Bronchial smooth muscle cell (primary cell): ENCODE results near the gene ARAF. TPM values are rescaled to one million over a fixed set of nuclear protein-coding genes. Genes with fewer than 3 reads are reported as not detected.

ENCODE experiments used
- total RNA-seq: library from RNA; depleted of rRNA; stranded (reverse); fragments of >200 nt; gene quantifications from 2 replicates; pipeline ENCODE4 v1.2.1, GENCODE V29; 2014

The ARAF gene
- 9.0 and 13.3 TPM in 2 replicates for total RNA-seq

GRCh38 chrX:47560934-47561658 lies at the start of gene ARAF:
Gene ARAF (plus strand): TSS chrX:47561205. CDS start chrX:47562968, 1,763 bp downstream.

GRCh38 chrX:47581731-47582647 lies 21.0 kb downstream of the ARAF start, which contains the start of gene TIMP1:
Gene TIMP1 (plus strand): TSS chrX:47582436. CDS start chrX:47583416, 980 bp downstream.

GRCh38 chrX:47619486-47620302 lies 58.7 kb downstream of the ARAF start, which contains the start of gene SYN1:
Gene SYN1 (minus strand): TSS chrX:47619857. CDS start chrX:47619728, 129 bp downstream.

Other genes with a start within 250 kb of the ARAF start
- 0.32 and 0.43 TPM in 2 replicates for gene ZNF157, start 190.6 kb upstream of the ARAF start, total RNA-seq
- gene ZNF41, start 78.0 kb upstream of the ARAF start, total RNA-seq = 3.3 and 3.5 TPM in 2 replicates
- 562 and 1,128 TPM in 2 replicates for gene TIMP1, start 21.2 kb downstream of the ARAF start, total RNA-seq
- 0.09 and 0.16 TPM in 2 replicates for gene SYN1, start 58.7 kb downstream of the ARAF start, total RNA-seq
- gene CFP, start 68.7 kb downstream of the ARAF start, total RNA-seq = 0.17 and 0.47 TPM in 2 replicates
- 7.7 and 8.2 TPM in 2 replicates for gene ELK1, start 89.4 kb downstream of the ARAF start, total RNA-seq
- 103 and 132 TPM in 2 replicates for gene UXT, start 98.0 kb downstream of the ARAF start, total RNA-seq